ENCODE results near the gene SH3BP2. TPM values are rescaled to one million over a fixed set of nuclear protein-coding genes. Genes with fewer than 3 reads are reported as not detected.
A peak's percentile ranks its signal among the peaks of the same experiment; 100 is the strongest.

SH3BP2 gene
- total RNA-seq, 1 experiment from 2014 or later: 52.8 TPM

GRCh38 chr4:2819244-2820215 is 26.6 kb downstream of the SH3BP2 start:
- POLR2A ChIA-PET: no interaction called here
- intact Hi-C loops (cut with micrococcal nuclease): no loop called here
- no peak for TF ChIP-seq EGR1 (IDR thresholded peaks at IDR 0.05; ENCODE audit: low read depth)
- no peak for TF ChIP-seq JUND (IDR thresholded peaks at IDR 0.05)
- no peak for TF ChIP-seq ZBTB33 (IDR thresholded peaks at IDR 0.05; ENCODE audit: extremely low read depth, insufficient replicate concordance, low read length)
- TF ChIP-seq CTCF (IDR thresholded peaks at IDR 0.05 in 2 of 3, conservative IDR thresholded peaks at IDR 0.05 in 1 of 3; ENCODE audit: borderline replicate concordance in 1 of 3, insufficient read depth in 1 of 3, low read depth in 2 of 3, low read length in 2 of 3): no peak
- no peak for TF ChIP-seq REST (IDR thresholded peaks at IDR 0.05; ENCODE audit: low read depth)
- no peak for TF ChIP-seq RAD21 (IDR thresholded peaks at IDR 0.05; ENCODE audit: low read depth)
- Histone ChIP-seq H3K4me1 (ENCODE audit: control insufficient read depth in 1 of 2, insufficient read depth in 2 of 2, low read length in 2 of 2) (peaks cover 14 to 26% of the 10 kb centered on the region in 2 experiments; a peak in 3 of 4 replicates), H3K9me3 (ENCODE audit: control insufficient read depth in 1 of 2, insufficient read depth in 1 of 2, low read depth in 1 of 2, low read length in 2 of 2) (no peaks in the 10 kb centered on the region), H3K4me2 (ENCODE audit: low read length) (peak overlapping the region; percentile 82), H3K27me3 (ENCODE audit: insufficient read depth, low read length) (no peaks in the 10 kb centered on the region), H3K4me3 (replicated peaks in 1 of 2; ENCODE audit: low read depth in 1 of 2, low read length in 2 of 2) (peak overlapping the region in 1 of 2 experiments; percentile 78; a peak in 2 of 4 replicates), H3K79me2 (ENCODE audit: insufficient read depth, low read length) (peaks cover 32% of the 10 kb centered on the region), H4K20me1 (ENCODE audit: insufficient read depth) (no peaks in the 10 kb centered on the region), H3K36me3 (ENCODE audit: control insufficient read depth in 1 of 2, insufficient read depth in 2 of 2, low read length in 2 of 2) (peaks cover 5 to 14% of the 10 kb centered on the region in 2 experiments), H3K9ac (ENCODE audit: low read length) (0 out of 2 replicates have a peak overlapping the region, but pooled peaks have one; percentile 86), H3K9me2 (ENCODE audit: insufficient read depth) (no peaks in the 10 kb centered on the region), H2AFZ (ENCODE audit: low read depth, low read length, poor library complexity, severe bottlenecking) (no peak overlapping the region), H3K27ac (ENCODE audit: low read depth, low read length) (no peak overlapping the region; the same call in 1 of the 2 replicates)
- TSS peak; percentile 55 for BruUV-seq (replicated peaks)
- CTCF ChIA-PET: no interaction called here
- no peak for DNase-seq (ENCODE audit: low read depth, low spot score)
- RAD21 ChIA-PET (ENCODE audit: low non-redundant PET in 1 of 2, low total read pairs in 2 of 2, uncharacterized antibody in 2 of 2, unreplicated experiment in 2 of 2): interaction anchor here in 1 of 2 experiments (0.6 kb wide), 1 partner anchor 56 kb away, joined by 4 read pairs; no protein-coding TSS in a partner anchor
- ATAC-seq: no peak
